ENCODE results near the gene SYNDIG1.
A peak's percentile ranks its signal among the peaks of the same experiment; 100 is the strongest.

The SYNDIG1 gene

DNA sequence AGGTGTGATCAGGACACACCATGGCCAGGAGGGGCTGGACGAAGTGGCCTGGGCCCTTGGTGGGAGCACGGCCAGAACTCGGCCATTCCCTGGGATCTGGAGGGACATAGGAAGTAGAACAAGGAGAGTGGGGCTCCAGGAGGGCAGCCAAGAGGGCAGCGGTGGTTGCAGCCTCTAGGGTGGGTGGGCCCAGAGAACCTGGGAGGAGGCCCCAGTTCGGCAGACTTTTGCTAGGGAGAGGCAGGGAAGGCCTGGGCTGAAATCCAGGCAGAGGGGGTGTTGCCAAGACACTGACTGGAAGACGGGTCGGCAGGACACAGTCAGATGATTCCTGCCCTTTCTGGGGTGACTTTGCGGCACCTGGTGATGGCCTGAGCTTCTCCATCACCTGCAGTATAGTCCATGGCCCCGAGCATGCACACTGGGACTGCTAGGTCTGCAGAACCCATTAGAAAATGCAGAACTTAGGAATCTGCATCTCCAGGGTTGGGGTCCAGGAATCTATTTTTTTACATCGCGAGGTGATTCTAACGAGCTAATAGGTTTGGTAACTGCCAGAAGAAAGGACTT, 224.8 kb downstream of the SYNDIG1 start:
- DNase-seq (ENCODE audit: low spot score): no peak

DNA sequence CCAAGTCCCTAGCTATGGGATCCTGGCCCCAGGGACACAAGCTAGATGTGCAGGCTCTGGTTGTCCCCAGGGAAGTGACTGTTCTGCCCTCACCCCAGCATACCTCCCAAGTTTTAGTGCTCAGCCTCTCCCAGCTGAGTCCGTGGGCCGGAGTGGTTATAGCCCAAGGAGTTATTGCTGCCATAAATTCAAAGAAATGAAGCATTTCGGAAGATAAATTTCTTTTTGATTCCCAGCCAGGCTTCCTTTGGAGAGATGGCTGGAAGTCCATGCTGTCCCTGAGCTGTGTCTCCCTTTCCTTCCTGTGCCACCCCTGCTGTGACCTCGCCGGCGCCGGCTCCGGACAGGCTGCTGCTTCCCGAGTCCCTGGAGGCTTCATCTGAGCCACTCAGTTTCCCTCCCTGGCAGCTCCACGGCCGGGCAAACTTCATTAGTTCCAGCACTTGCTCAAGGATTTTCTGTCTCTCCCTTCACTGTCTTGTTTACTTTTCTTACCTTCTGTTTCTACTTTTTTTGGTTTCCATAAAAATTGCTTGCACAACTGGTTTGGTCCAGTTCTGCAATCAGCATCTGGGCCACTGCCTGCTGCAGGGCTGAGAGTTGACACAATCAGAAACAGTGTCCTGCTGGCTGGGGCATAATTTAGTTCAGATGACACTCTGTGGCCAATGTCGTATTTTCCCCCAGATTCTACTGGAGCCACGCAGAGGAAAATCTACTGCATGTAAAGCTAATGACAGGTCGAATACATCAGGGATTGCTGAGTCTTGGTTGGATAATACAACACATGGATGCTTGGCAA, 225.5 kb downstream of the SYNDIG1 start:
- no peak for DNase-seq (ENCODE audit: low spot score)

DNA sequence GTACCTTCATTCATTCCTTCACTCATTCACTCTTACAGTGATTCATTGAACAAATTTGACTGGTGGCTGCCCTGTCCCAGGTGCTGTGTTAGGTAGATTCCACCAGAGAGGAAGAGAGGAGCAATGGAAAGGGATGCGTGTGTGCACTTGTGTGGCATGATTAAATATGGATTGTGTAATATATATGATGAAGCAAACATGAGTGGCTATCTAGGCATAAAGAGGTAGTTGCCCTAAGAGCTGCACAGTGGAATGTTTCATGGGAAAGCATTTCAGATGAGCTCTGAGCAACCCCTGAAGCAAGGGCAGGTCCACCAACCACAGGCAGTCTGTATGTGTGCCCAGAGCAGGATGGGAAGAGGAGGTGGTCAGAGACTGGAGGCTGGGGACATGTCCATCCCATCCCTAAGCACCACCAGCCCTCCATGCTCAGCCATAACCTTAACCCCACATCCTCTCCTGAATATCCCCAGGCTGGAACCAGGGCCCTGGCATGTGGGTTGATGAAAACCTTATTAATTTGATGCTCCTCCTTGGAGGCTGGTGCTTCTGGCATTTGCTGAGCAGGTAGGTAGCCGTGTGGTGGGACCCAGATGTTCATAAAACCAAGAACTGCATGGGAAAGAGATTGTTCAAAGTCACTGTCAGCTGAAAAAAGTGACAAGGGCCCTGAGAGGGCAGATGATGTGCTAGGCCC, 226.2 kb downstream of the SYNDIG1 start:
- no peak for DNase-seq (ENCODE audit: low spot score)

DNA sequence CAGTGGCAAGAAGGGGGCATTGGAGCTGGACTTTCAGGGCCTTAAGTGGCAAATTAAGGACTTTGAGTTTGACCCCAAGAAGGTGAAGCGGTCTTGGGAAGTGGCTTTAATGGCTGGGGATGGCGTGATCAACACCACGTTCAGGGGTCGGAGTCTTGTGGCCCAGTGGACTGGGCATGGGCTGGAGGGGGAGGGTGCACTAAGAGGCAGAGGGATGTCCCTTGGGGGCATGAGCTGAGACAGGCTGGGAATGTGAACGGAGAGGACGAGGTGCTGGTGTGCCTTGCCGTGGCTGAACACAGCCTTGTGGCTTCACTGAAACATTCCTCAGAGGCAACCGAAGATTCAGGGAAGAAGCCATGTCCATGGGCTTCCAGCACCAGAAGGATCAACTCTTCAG, 227.0 kb downstream of the SYNDIG1 start:
- DNase-seq (ENCODE audit: low spot score): no peak

DNA sequence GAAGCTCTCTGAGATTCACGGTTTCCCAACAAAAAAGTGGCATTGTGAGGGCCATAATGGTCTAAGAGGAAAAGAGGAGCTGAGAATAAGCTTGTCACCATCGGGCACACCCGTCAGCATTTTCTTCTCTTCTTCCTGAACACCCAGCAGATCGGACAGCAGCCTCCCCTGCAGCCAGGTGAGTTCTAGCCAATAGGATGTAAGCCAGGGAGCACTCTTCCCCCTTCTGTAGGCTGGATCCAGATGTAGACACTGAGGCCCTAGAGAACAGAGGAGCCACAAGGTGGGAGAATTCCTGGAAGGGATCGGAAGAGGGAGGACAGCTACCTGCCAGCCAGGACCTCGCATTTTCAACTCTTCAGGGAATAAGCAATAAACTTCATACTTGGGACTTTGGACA, 228.0 kb downstream of the SYNDIG1 start:
- no peak for DNase-seq (ENCODE audit: low spot score)

DNA sequence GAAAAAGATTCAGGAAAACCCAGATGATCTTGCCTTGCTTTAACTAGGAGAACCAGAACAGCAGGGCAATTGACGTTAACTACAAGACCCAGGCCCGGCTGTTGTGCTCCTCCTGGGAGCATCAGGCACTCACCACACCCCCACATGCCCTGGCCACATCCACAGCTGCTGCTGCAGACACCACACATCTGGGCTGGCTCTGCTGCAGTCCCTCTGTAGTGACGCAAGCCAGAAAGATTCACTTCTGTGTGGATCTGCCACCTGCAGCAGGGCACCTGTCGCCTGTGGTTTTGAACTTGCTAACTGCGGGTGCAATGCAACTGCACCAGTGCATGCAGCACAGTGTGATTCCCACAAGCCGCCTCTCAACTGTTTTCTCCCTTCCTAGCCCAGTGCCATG, 228.8 kb downstream of the SYNDIG1 start:
- DNase-seq (ENCODE audit: low spot score): no peak

DNA sequence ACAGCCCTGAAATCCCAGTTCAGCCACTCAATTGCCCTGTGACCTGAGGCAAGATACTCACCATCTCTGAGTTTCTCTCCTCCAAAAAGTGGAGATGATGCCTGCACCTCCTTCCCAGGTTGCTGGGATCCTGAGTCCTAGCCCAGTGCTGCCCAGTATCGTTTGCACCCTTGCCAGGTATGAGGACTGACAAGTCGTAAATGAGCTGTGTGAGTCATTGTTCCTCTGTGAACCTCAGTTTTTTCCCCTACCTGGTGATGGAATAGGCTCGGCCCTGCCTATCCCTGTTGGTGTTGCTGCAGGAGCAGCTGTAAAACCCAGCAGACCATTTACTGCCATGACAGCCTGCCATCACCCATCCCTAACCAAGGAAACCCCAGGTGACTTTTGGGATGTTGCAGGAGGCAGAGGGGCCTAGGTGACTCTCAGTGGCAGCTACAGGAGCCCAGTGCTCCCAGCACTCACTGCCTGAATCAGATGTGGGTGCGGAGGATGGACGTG, 229.3 kb downstream of the SYNDIG1 start:
- no peak for DNase-seq (ENCODE audit: low spot score)

DNA sequence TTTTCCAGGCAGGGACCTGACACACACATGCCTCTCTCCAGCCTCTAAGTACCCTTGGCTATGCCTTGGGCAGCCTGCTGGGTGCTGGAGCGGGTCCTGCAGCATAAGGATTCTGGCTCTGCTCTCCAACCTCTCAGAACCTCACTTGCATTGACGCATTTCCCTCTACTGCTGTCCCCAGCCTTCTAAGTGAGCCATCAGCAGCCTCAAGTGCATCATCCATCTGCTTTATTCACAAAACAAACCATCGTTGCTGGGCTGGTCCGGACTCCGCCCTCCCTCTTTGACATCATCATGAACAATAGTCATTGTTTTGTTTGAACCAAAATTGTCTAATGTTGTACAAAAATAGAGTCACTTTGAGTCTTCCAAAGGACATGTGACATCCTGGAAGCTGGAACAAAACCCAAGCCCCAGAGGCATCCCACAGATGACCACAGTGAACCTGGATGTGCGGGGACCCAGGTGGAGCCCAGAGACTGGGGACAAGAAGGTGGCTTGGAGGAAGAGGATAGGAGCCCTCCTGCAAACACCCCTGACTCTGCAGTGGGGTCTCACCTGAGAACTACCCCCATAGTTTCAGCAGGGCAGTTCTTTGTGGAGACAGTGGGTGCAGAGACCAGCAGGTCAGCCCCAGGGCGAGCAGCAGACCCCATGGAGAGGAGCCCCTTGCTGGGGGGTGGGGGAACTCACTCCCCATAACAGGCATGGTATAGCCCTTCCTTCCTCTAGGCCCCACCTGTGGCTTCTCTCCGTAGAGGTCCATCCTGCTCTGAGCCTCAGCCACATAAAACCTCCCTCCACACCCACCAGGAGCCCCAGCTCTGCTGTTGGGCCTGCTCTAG, 230.1 kb downstream of the SYNDIG1 start:
- peak; percentile 85 for DNase-seq (ENCODE audit: low spot score)

DNA sequence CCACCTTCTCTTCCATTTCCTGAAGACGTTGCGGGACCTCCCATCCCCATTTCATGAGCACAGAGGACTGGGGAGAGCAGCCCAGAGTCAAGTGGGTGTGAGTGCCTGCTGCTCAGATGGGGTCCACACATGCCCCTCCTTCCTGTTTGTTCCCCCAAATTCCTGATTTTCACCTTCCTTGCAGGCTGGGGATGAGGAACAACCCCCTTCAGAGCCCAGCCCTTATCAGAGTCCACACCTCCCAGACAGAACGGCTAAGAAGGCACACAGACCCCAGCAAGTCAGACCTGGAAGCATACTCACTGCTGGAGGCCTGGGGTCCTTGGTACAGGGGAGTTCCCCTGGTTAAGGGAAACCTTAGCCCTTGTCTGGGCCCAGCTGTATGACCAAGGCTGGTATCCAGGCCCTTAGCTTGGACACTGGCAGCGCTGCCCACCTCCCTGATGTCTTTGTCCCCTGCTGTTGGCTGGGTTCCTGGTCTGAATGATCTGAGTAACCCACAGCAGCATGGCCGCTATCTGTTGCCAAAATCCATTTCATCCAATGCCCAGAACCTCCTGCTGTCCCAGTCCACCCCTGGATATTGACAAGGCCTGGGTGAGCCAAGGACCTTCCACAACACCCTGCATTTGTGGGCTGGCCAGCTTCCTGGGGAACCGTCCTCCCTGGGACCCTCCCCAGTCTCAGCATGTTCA, 230.9 kb downstream of the SYNDIG1 start:
- DNase-seq (ENCODE audit: low spot score): no peak

DNA sequence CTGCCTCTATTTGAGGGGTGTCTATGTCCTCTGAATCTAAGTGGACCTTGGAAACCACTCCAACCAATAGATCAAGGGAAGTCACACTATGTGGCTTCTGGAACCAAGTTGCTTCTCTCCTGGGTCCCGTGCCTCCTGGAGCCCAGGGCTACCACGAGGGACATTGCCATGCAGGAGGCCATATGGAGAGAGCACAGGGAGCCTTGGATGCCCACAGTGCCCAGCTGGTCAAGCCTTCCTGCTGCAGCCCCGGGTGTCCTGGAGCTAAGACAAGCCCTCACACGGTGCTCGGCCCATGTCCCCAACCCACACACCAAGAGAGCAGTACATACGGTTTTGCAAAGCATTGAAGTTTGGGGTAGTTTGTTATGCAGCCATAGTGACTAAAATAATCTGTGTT, 231.6 kb downstream of the SYNDIG1 start:
- DNase-seq (ENCODE audit: low spot score): no peak

DNA sequence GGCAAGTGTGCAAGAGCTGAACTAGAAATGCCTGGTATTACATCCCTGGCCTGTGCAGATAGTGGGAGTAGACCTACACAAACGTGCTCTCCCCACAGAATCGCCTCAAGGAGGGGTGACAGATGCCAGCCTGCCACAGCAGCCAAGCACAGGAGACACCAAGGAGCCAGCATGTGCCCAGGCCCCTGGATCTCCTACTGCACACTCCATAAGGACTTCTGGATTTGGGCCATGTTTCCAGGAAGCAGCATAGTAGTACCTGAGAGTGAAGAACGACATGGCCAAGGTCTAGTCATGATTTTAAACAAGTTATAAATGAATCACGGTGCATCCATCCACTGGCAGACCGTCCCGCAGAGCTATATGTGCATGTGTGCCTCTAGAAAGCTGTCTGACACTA, 232.2 kb downstream of the SYNDIG1 start:
- DNase-seq (ENCODE audit: low spot score): no peak

DNA sequence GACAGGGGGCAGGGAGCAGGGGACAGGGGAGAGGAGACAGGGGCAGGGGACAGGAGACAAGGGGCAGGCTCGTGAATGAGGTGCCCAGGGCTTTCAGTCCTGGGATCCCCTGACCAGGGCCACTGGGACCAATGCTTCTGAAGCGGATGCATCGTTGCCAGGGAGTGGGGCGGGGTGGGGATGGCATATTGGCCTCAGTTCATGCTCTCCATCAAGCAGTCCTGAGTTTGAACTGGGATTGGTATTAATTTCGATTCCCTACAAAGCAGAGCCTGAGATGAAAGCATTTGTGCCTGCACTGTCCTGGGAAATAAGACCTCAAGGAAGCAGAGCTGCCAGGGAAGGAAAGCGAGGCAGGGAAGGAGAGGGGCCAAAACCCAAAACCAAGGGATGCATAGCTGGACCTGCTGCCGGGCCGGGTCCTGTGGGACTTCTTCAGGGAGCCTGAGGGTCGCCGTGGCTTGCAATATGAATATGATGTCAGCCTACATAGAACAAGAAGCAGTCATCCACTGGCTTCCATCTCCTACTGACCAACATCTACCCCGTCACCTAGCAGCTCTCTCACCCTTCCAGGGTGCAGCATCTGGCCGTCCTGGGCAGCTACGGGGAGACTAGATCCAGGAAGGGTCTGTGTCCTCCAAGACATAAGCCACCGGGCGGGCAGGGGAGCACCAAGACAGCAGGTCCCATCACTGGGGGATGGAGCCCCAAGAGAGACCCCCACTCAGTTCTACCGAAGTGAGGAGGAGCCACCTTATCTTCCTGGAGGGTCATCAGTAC, 233.3 kb downstream of the SYNDIG1 start:
- DNase-seq (ENCODE audit: low spot score): no peak

DNA sequence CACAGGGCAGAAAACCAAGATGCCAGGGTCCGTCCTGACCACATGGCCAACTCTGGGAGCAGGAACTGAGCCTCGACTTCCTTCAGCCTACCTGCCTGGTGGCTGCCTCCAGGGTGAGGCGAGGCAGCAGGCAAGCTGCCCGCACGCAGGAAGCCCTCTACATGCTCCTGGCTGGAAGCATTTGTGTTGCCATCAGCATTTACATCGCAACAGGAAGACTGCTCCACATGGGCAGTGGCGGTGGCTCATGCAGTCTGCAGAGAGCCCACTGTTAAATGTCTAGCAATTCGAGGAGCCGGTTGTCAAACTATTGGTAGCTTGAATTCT, 233.8 kb downstream of the SYNDIG1 start:
- DNase-seq (ENCODE audit: low spot score): no peak

DNA sequence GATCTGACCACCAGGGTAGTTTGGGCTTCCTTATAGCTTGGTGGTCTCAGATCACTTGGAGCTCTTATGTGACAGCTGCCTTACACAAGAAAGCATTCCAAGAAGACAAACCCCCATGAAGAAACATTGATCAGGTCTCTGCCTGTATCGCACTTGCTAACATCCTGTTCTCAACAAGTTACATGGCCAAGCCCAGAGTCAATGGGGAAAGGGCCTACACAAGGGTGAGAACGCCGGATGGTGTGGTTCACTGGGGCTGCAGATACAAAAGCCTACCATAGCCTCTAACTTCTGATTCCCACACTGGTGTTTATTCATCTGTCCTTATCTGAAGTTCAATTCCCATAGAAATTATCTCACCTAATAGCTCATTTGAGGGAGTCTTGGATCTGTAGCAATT, 235.5 kb downstream of the SYNDIG1 start:
- DNase-seq (ENCODE audit: low spot score): no peak

DNA sequence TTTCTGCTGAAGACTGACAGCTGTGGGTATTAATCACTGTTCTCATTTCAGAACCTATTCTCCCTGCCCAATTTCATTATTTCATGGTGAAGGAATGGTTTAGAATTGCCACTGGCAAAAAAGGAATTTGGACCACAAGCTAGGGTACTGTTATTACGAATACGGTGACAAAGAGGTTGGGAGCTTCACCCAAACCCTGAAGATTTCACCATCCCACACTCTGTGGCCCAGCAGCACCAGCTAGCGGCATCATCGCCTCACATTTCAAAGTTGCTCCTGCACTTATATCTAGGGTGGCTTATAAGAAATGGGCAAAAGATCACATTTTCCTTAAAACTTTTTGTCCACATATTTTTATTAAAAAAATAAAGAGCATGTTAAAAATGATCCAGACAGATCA, 236.1 kb downstream of the SYNDIG1 start:
- DNase-seq (ENCODE audit: low spot score): no peak

DNA sequence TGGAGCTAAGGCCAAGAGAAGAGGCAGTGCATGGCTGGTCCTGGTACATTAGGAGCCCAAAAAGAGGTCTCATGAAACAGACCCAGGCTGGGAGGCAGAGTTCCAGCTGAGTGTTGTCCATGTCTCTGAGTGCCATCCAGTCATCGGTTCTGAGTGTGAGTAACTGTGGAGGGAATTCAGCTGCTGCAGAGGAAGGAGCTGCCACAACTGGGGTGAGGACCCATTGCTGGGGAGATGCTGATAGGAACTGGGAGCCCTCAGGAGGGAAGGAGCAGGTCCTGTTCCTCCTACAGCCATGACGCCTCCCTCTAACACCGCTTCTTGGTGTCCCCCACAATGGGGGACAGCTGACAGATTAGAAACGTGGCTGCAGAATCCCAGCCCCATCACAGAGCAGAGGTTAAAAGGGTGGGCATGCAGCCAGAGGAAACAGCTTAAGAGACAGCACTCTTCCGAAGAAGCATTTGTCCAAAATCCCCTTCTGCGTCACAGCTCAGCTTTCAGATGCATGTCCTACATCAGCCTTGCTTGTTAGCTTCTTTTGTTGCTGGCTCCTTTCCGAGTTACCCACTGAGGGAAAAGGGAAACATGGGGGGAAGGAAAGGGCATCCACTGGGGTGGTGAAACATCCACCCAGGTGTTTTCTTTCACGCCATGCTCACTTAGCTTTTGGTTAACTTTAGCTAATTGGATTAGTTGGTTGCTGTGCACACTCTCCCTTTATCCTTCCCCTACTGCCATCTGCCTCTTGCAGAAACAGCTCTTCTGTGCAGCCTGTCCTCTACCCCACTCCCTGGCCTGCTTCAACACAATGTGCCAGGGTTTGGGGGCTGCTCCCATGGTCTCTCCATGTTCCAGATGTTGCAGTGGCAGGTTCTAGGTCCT, 239.2 kb downstream of the SYNDIG1 start:
- no peak for DNase-seq (ENCODE audit: low spot score)
